GM18511 (cell line): Measurements from ENCODE around the gene FILIP1L.

Experiments
- ATAC-seq: cut with Tn5 transposase; IDR thresholded peaks from one replicate; pipeline ENCODE4 v1.9.1; 2021; ENCODE audit warnings: mild to moderate bottlenecking, moderate library complexity; ENCODE audit not compliant: unreplicated experiment

Gene FILIP1L

GRCh38 chr3:99873269-99874102 is 240.8 kb downstream of the FILIP1L start:
- ATAC-seq: no peak

- ATAC-seq: peak; percentile 54
These were observed 241.4 kb downstream of the FILIP1L start for GRCh38 chr3:99872923-99873254.

GRCh38 chr3:99871231-99872045 is 242.9 kb downstream of the FILIP1L start:
- no peak for ATAC-seq

- ATAC-seq: no peak
These were observed 243.6 kb downstream of the FILIP1L start for GRCh38 chr3:99870712-99871111.

- ATAC-seq: no peak
These were observed 244.7 kb downstream of the FILIP1L start for GRCh38 chr3:99869621-99870020.

- no peak for ATAC-seq
These were observed 246.0 kb downstream of the FILIP1L start for GRCh38 chr3:99868311-99868646.

GRCh38 chr3:99867594-99868310 is 246.5 kb downstream of the FILIP1L start:
- no peak for ATAC-seq

GRCh38 chr3:99866261-99866761 is 248.0 kb downstream of the FILIP1L start:
- ATAC-seq: no peak

GRCh38 chr3:99865321-99865720 is 249.0 kb downstream of the FILIP1L start:
- no peak for ATAC-seq

- ATAC-seq: no peak
These were observed 250.0 kb downstream of the FILIP1L start for GRCh38 chr3:99864289-99864688.

- no peak for ATAC-seq
These were observed 250.7 kb downstream of the FILIP1L start for GRCh38 chr3:99863588-99863987.

- no peak for ATAC-seq
These were observed 251.3 kb downstream of the FILIP1L start for GRCh38 chr3:99863002-99863401.

GRCh38 chr3:99862208-99862607 is 252.1 kb downstream of the FILIP1L start:
- no peak for ATAC-seq

GRCh38 chr3:99861216-99861615 is 253.1 kb downstream of the FILIP1L start:
- no peak for ATAC-seq

- ATAC-seq: no peak
These were observed 254.5 kb downstream of the FILIP1L start for GRCh38 chr3:99859825-99860224.

GRCh38 chr3:99858469-99858868 is 255.8 kb downstream of the FILIP1L start:
- ATAC-seq: no peak

GRCh38 chr3:99857278-99857677 is 257.0 kb downstream of the FILIP1L start:
- no peak for ATAC-seq

- ATAC-seq: no peak
These were observed 257.7 kb downstream of the FILIP1L start for GRCh38 chr3:99856437-99857220.

- ATAC-seq: no peak
These were observed 258.4 kb downstream of the FILIP1L start for GRCh38 chr3:99855900-99856299.

- ATAC-seq: no peak
These were observed 259.5 kb downstream of the FILIP1L start for GRCh38 chr3:99854756-99855298.
